HepG2 (cell line): ENCODE results near the gene TK2. TPM values are rescaled to one million over a fixed set of nuclear protein-coding genes. Genes with fewer than 3 reads are reported as not detected.

Source experiments
- ATAC-seq: fragments of 200-7000 bp; cut with Tn5 transposase; 3 replicates; pipeline ENCODE4 v1.9.1; 2020; ENCODE audit warnings: mild to moderate bottlenecking, moderate library complexity
- Bru-seq: library from RNA; stranded (reverse); fragments of 400-500 nt; gene quantifications from one replicate; lab custom pipeline; 2021; lab: Mats Ljungman, UMichigan
- BruChase-seq, 2 experiments: library from RNA; stranded (reverse); fragments of 400-500 nt; gene quantifications; one replicate each; lab custom pipeline; 2021; lab: Mats Ljungman, UMichigan
- BruUV-seq: library from RNA; stranded (reverse); fragments of 400-500 nt; replicated peaks from 2 replicates; lab custom pipeline; 2021; lab: Mats Ljungman, UMichigan
- CTCF ChIA-PET: fragments of 300-600 bp; formaldehyde crosslinking; extraction: SDS; loops from one replicate; lab custom pipeline; 2021; ENCODE audit warnings: low total read pairs, inconsistent platforms, low intra/inter-chr PET ratio; lab: Yijun Ruan, JAX
- POLR2A ChIA-PET: fragments of 350-600 bp; sonication (Branson Sonifier 250); formaldehyde crosslinking; loops from one replicate; lab custom pipeline; 2020; ENCODE audit warnings: antibody characterized with exemption, inconsistent platforms; lab: Yijun Ruan, JAX
- DNase-seq: peaks from one replicate; pipeline ENCODE4 v3.0.0-alpha.2; 2015; ENCODE audit warnings: low spot score
- FAIRE-seq: peaks from 3 replicates; lab custom pipeline; 2011; peaks lifted over from hg19 to GRCh38; lab: Jason Lieb, UNC
- H2AFZ ChIP-seq: one replicate; pipeline ENCODE4 v1.6.1; 2011; ENCODE audit warnings: low read length, inconsistent platforms
- H3K27ac ChIP-seq: fragments of 300-600 bp; 3 replicates; pipeline ENCODE4 v1.8.0; 2011; ENCODE audit warnings: mixed run types, mild to moderate bottlenecking, mixed read lengths, low read length, inconsistent platforms; ENCODE audit not compliant: insufficient read depth; ENCODE audit errors: extremely low read length
- H3K27me3 ChIP-seq, 2 experiments: fragments of 200-600 bp in 1 of 2; 2 replicates in 1 of 2; 3 replicates in 1 of 2; pipeline versions ENCODE4 v1.6.0 to v1.8.0; 2011; ENCODE audit warnings: low read length in 2 of 2, mild to moderate bottlenecking in 2 of 2, moderate library complexity in 2 of 2, inconsistent platforms in 1 of 2; ENCODE audit not compliant: insufficient read depth in 2 of 2, control insufficient read depth in 1 of 2
- H3K36me3 ChIP-seq, 2 experiments: fragments of 200-600 bp in 1 of 2; replicated peaks in 1 of 2; 2 replicates in 1 of 2; 3 replicates in 1 of 2; pipeline versions ENCODE4 v1.5.1 to v1.8.0; 2011; ENCODE audit warnings: low read length in 2 of 2, inconsistent platforms in 1 of 2; ENCODE audit not compliant: insufficient read depth in 2 of 2, control insufficient read depth in 1 of 2
- H3K4me1 ChIP-seq: 2 replicates; pipeline ENCODE4 v1.5.1; 2012; ENCODE audit warnings: low read length, inconsistent platforms; ENCODE audit not compliant: insufficient read depth
- H3K4me2 ChIP-seq: 2 replicates; pipeline ENCODE4 v1.6.0; 2011; ENCODE audit warnings: low read depth, low read length, inconsistent platforms
- H3K4me3 ChIP-seq, 3 experiments: fragments of 200-600 bp in 1 of 3; sonication (generic), shearing (Covaris generic) in 1 of 3; replicated peaks in 1 of 3; 2 replicates each; pipeline ENCODE4 v1.5.1; 2011 to 2016; ENCODE audit warnings: low read length in 3 of 3, inconsistent platforms in 2 of 3, low read depth in 2 of 3, mild to moderate bottlenecking in 2 of 3, control low read depth in 1 of 3, mixed read lengths in 1 of 3; ENCODE audit not compliant: insufficient read depth in 1 of 3
- H3K79me2 ChIP-seq: one replicate; pipeline ENCODE4 v1.6.1; 2011; ENCODE audit warnings: low read length, inconsistent platforms; ENCODE audit not compliant: insufficient read depth
- H3K9ac ChIP-seq: 2 replicates; pipeline ENCODE4 v1.6.0; 2011; ENCODE audit warnings: mild to moderate bottlenecking, low read depth, low read length, inconsistent platforms; ENCODE audit not compliant: insufficient read depth
- H3K9me3 ChIP-seq: 2 replicates; pipeline ENCODE4 v1.5.1; 2012; ENCODE audit warnings: mild to moderate bottlenecking, low read length
- H4K20me1 ChIP-seq: 2 replicates; pipeline ENCODE4 v1.6.0; 2011; ENCODE audit warnings: inconsistent platforms, mild to moderate bottlenecking, low read length, moderate library complexity; ENCODE audit not compliant: insufficient read depth
- BCL3 ChIP-seq: sonication (generic); formaldehyde crosslinking; IDR thresholded peaks from 2 replicates; pipeline ENCODE4 v1.5.1; 2020; ENCODE audit warnings: mild to moderate bottlenecking, missing genetic modification reagents, moderate library complexity
- ETV6 ChIP-seq: sonication (generic); formaldehyde crosslinking; conservative IDR thresholded peaks from 2 replicates; pipeline ENCODE4 v1.4.0; 2020; ENCODE audit warnings: missing genetic modification reagents
- GTF2F1 ChIP-seq: fragments of 150-350 bp; IDR thresholded peaks from 2 replicates; pipeline ENCODE4 v1.6.1; 2014; ENCODE audit warnings: low read length
- HOXA5 ChIP-seq: sonication (generic); formaldehyde crosslinking; IDR thresholded peaks from 2 replicates; pipeline ENCODE4 v1.4.0; 2020; ENCODE audit warnings: missing genetic modification reagents
- HOXD1 ChIP-seq: sonication (generic); formaldehyde crosslinking; IDR thresholded peaks from 2 replicates; pipeline ENCODE4 v1.5.0; 2020; ENCODE audit warnings: missing genetic modification reagents
- MBNL3 ChIP-seq: fragments of 250-450 bp; sonication (Bioruptor Pico); conservative IDR thresholded peaks from 2 replicates; pipeline ENCODE4 v1.8.0; 2022; ENCODE audit warnings: mild to moderate bottlenecking, inconsistent platforms
- PAF1 ChIP-seq: IDR thresholded peaks from 2 replicates; pipeline ENCODE4 v1.6.1; 2016; ENCODE audit warnings: missing genetic modification reagents, missing compliant biosample characterization
- RAD51 ChIP-seq: fragments of 450-650 bp; IDR thresholded peaks from 2 replicates; pipeline ENCODE4 v1.6.1; 2016; ENCODE audit warnings: borderline replicate concordance
- SETDB1 ChIP-seq: sonication (generic); formaldehyde crosslinking; IDR thresholded peaks from 2 replicates; pipeline ENCODE4 v1.5.1; 2020; ENCODE audit warnings: missing genetic modification reagents, mild to moderate bottlenecking, borderline replicate concordance
- SOX6 ChIP-seq, 2 experiments: fragments of 450-650 bp in 1 of 2; sonication (generic) in 1 of 2; formaldehyde crosslinking in 1 of 2; IDR thresholded peaks; 2 replicates each; pipeline versions ENCODE4 v1.4.0 to v1.6.1; 2017 to 2020; ENCODE audit warnings: antibody characterized with exemption in 1 of 2, mild to moderate bottlenecking in 1 of 2, missing genetic modification reagents in 1 of 2
- ZNF12 ChIP-seq: sonication (generic); formaldehyde crosslinking; IDR thresholded peaks from 2 replicates; pipeline ENCODE4 v1.5.0; 2020; ENCODE audit warnings: missing genetic modification reagents
- ZNF567 ChIP-seq: sonication (generic); formaldehyde crosslinking; IDR thresholded peaks from 2 replicates; pipeline ENCODE4 v1.8.1; 2023; ENCODE audit warnings: mild to moderate bottlenecking, missing genetic modification reagents, borderline replicate concordance
- ZNF605 ChIP-seq: sonication (generic); formaldehyde crosslinking; IDR thresholded peaks from 2 replicates; pipeline ENCODE4 v1.8.0; 2022; ENCODE audit warnings: mild to moderate bottlenecking, missing genetic modification reagents
- ZNF75D ChIP-seq: sonication (generic); formaldehyde crosslinking; IDR thresholded peaks from 2 replicates; pipeline ENCODE4 v1.8.1; 2023; ENCODE audit warnings: missing genetic modification reagents, mild to moderate bottlenecking, borderline replicate concordance
- WGBS: methylation state at CpG from one replicate; pipeline ENCODE4 v1.1.6; 2017; ENCODE audit warnings: low lambda C conversion rate; 5-methylcytosine and 5-hydroxymethylcytosine counted together
- in situ Hi-C: cut with HindIII; loops from 2 replicates; pipeline ENCODE4 v1.10.0; 2017; ENCODE audit warnings: low pct_unique_long_range_greater_than_20kb; ENCODE audit not compliant: extremely low pct_ligation_motif_present
- intact Hi-C: fragments of 100-400 bp; cut with micrococcal nuclease; formaldehyde crosslinking; loops from one replicate; pipeline ENCODE4 v1.10.0; 2022; ENCODE audit not compliant: unreplicated experiment
- long read RNA-seq, 2 experiments: library from RNA in 1 of 2; library from polyadenylated mRNA in 1 of 2; stranded (forward) in 1 of 2; unstranded in 1 of 2; transcript quantifications; one replicate each; pipeline ENCODE4 v2.0.0, GENCODE V29; 2019 to 2022
- polyA minus RNA-seq, 3 experiments: library from RNA; depleted of rRNA, polyadenylated mRNA; stranded (reverse); fragments of >200 nt; gene quantifications; 2 replicates each; pipeline ENCODE4 v1.2.3, GENCODE V29; 2011; ENCODE audit warnings: low replicate concordance in 1 of 3
- polyA plus RNA-seq, 8 experiments: library from polyadenylated mRNA; depleted of rRNA in 3 of 8; stranded (reverse) in 7 of 8; unstranded in 1 of 8; fragments of >200 nt; fragmentation: Illumina TruSeq in 4 of 8; extraction: Trizol in 4 of 8; gene quantifications; 2 replicates each; pipeline versions ENCODE4 v1.2.1 to v1.2.3, GENCODE V29; 2011 to 2016; ENCODE audit warnings: low read depth in 4 of 8, missing spikeins in 1 of 8, mixed read lengths in 1 of 8; ENCODE audit not compliant: insufficient read depth in 1 of 8
- total RNA-seq, 5 experiments: library from RNA; depleted of rRNA; stranded (reverse); fragments of >200 nt; fragmentation: Illumina TruSeq; extraction: Trizol; gene quantifications; 2 replicates each; pipeline ENCODE4 v1.2.3, GENCODE V29; 2016; ENCODE audit warnings: low read depth in 1 of 5

Gene TK2
- total RNA-seq (2016; rRNA removed; fragmentation: Illumina TruSeq; extraction: Trizol) (18.7 and 19.0 TPM in 2 replicates), polyA plus RNA-seq (2011; rRNA removed) (21.0 and 30.8 TPM in 2 replicates), polyA minus RNA-seq (2011; rRNA and poly(A)+ RNA removed; ENCODE audit: low replicate concordance) (27.6 and 35.2 TPM in 2 replicates), Bru-seq, nascent RNA (percentile 57 among the genes with signal in this experiment), BruChase-seq, experiment 1, labeled RNA remaining after a 6-hour chase (percentile 61 among the genes with signal in this experiment), BruChase-seq, experiment 2, labeled RNA remaining after a 2-hour chase (percentile 55 among the genes with signal in this experiment)
- 6.7 and 7.1 TPM in 2 replicates for total RNA-seq (2016; cell fraction: cytosol; rRNA removed; fragmentation: Illumina TruSeq; extraction: Trizol; ENCODE audit: low read depth)
- 18.5 and 19.5 TPM in 2 replicates for total RNA-seq (2016; cell fraction: insoluble cytoplasmic fraction; rRNA removed; fragmentation: Illumina TruSeq; extraction: Trizol)
- total RNA-seq (2016; cell fraction: membrane; rRNA removed; fragmentation: Illumina TruSeq; extraction: Trizol) = 12.7 and 13.2 TPM in 2 replicates
- total RNA-seq (2016; cell fraction: nucleus; rRNA removed; fragmentation: Illumina TruSeq; extraction: Trizol) = 24.4 and 27.5 TPM in 2 replicates
- 10.3 and 11.7 TPM in 2 replicates for polyA plus RNA-seq (2011; cell fraction: cytosol; rRNA removed)
- 74.0 and 103 TPM in 2 replicates for polyA plus RNA-seq (2011; cell fraction: nucleus; rRNA removed)
- polyA plus RNA-seq (2012) = 12.9 and 15.4 TPM in 2 replicates
- polyA plus RNA-seq (2016; cell fraction: cytosol; fragmentation: Illumina TruSeq; extraction: Trizol; ENCODE audit: low read depth) = 3.7 and 4.7 TPM in 2 replicates
- polyA plus RNA-seq (2016; cell fraction: insoluble cytoplasmic fraction; fragmentation: Illumina TruSeq; extraction: Trizol; ENCODE audit: low read depth) = 15.5 and 18.0 TPM in 2 replicates
- polyA plus RNA-seq (2016; cell fraction: membrane; fragmentation: Illumina TruSeq; extraction: Trizol; ENCODE audit: low read depth) = 7.7 and 9.3 TPM in 2 replicates
- 34.2 and 36.3 TPM in 2 replicates for polyA plus RNA-seq (2016; cell fraction: nucleus; fragmentation: Illumina TruSeq; extraction: Trizol; ENCODE audit: insufficient read depth, low read depth)
- polyA minus RNA-seq (2011; cell fraction: cytosol; rRNA and poly(A)+ RNA removed) = 6.0 and 6.2 TPM in 2 replicates
- polyA minus RNA-seq (2011; cell fraction: nucleus; rRNA and poly(A)+ RNA removed) = 23.8 and 26.7 TPM in 2 replicates
- long read RNA-seq, experiment 1, full-length matches to known transcripts = 2 of 14 reads
- long read RNA-seq, experiment 1, partial matches to known transcripts = 0 of 14 reads
- long read RNA-seq, experiment 1, other reads (novel, unspliced or antisense) = 12 of 14 reads
- long read RNA-seq, experiment 2, full-length matches to known transcripts = 9 of 16 reads
- long read RNA-seq, experiment 2, partial matches to known transcripts = 2 of 16 reads
- long read RNA-seq, experiment 2, other reads (novel, unspliced or antisense) = 5 of 16 reads

- ChIA-PET POLR2A (interaction anchor here (0.8 to 3.3 kb wide), 7 partner anchors 9 to 141 kb away, joined by 3 to 23 read pairs (median 5); partner anchors contain the start of gene CMTM3), CTCF (interaction anchor here (1.3 kb wide), 1 partner anchor 71 kb away, joined by 5 read pairs; no protein-coding TSS in a partner anchor)
- no peak within 1 kb of the TSS for H2AFZ ChIP-seq
- H3K79me2 ChIP-seq = peaks cover 18% of the 10 kb centered on the region
- H3K4me1 ChIP-seq = peaks cover 59% of the 10 kb centered on the region
- WGBS = 28% methylated on average over 34 of the region's 80 CpGs
- ATAC-seq (peak; percentile 61), FAIRE-seq (no peak), DNase-seq (peak; percentile 37)
- H3K4me3 ChIP-seq = peak within 1 kb of the TSS; percentile 58 to 83 (median 79)
- no peaks in the 10 kb centered on the region; a peak in 1 of 5 replicates for H3K36me3 ChIP-seq
- peak within 1 kb of the TSS; percentile 87 for H3K27ac ChIP-seq
- H3K9ac ChIP-seq = peak within 1 kb of the TSS; percentile 95
- intact Hi-C loops (no loop called here), in situ Hi-C loops (no loop called here)
- no peaks in the 10 kb centered on the region for H4K20me1 ChIP-seq
- no peaks in the 10 kb centered on the region for H3K27me3 ChIP-seq
- H3K4me2 ChIP-seq = peak within 1 kb of the TSS; percentile 95
- no peaks in the 10 kb centered on the region for H3K9me3 ChIP-seq
- BruUV-seq = TSS peak; percentile 64
- TF ChIP-seq RAD51 = no peak
- TF ChIP-seq ZNF75D (CRISPR knock-in tag) = peak; percentile 81; the same call in 1 of the 2 replicates
- TF ChIP-seq BCL3 (CRISPR knock-in tag) = peak; percentile 80; the same call in 1 of the 2 replicates
- TF ChIP-seq ZNF12 (CRISPR knock-in tag) = no peak
- TF ChIP-seq ETV6 = 0 out of 2 replicates have a peak, but pooled peaks have one; percentile 24
- TF ChIP-seq PAF1 (CRISPR knock-in tag) = no peak
- no peak for TF ChIP-seq GTF2F1
- TF ChIP-seq MBNL3 (CRISPR knock-in tag) = no peak
- no peak for TF ChIP-seq SOX6 (IDR thresholded peaks at IDR 0.05)
- no peak; the same call in 1 of the 2 replicates for TF ChIP-seq SOX6 (CRISPR knock-in tag; IDR thresholded peaks at IDR 0.05)
- TF ChIP-seq ZNF567 (CRISPR knock-in tag) = no peak; the same call in 1 of the 2 replicates
- TF ChIP-seq SETDB1 (CRISPR knock-in tag) = no peak
- no peak; the same call in 1 of the 2 replicates for TF ChIP-seq HOXD1
- peak; percentile 78; the same call in 1 of the 2 replicates for TF ChIP-seq HOXA5 (CRISPR knock-in tag)
- no peak for TF ChIP-seq ZNF605 (CRISPR knock-in tag)
Measured at GRCh38 chr16:66549284-66550131, at the start of gene TK2. TK2 (minus strand) TSS chr16:66550122; CDS start chr16:66550061, 61 bp downstream.
